Amniotic stem cell (primary cell): ENCODE data around the gene FGD5.

Experiments used
- DNase-seq: peaks from one replicate; lab custom pipeline; 2025; lab: John Stamatoyannopoulos, UW

Gene FGD5, protein sequence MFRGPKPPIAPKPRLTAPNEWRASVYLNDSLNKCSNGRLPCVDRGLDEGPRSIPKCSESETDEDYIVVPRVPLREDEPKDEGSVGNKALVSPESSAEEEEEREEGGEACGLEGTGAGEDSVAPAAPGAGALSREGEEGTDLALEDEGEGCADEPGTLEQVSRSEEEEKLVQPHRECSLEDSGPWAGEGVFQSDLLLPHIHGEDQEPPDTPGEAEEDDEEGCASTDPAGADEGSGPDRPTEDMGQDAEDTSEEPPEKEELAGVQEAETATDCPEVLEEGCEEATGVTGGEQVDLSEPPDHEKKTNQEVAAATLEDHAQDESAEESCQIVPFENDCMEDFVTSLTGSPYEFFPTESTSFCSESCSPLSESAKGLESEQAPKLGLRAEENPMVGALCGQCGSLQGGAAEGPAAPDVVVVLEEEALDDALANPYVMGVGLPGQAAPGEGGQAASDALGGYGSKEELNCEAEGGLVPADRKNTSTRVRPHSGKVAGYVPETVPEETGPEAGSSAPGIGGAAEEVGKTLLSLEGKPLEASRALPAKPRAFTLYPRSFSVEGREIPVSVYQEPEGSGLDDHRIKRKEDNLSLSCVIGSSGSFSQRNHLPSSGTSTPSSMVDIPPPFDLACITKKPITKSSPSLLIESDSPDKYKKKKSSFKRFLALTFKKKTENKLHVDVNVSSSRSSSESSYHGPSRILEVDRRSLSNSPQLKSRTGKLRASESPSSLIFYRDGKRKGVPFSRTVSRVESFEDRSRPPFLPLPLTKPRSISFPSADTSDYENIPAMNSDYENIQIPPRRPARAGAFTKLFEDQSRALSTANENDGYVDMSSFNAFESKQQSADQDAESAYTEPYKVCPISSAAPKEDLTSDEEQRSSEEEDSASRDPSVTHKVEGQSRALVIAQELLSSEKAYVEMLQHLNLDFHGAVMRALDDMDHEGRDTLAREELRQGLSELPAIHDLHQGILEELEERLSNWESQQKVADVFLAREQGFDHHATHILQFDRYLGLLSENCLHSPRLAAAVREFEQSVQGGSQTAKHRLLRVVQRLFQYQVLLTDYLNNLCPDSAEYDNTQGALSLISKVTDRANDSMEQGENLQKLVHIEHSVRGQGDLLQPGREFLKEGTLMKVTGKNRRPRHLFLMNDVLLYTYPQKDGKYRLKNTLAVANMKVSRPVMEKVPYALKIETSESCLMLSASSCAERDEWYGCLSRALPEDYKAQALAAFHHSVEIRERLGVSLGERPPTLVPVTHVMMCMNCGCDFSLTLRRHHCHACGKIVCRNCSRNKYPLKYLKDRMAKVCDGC (N-terminal part only)

DNA sequence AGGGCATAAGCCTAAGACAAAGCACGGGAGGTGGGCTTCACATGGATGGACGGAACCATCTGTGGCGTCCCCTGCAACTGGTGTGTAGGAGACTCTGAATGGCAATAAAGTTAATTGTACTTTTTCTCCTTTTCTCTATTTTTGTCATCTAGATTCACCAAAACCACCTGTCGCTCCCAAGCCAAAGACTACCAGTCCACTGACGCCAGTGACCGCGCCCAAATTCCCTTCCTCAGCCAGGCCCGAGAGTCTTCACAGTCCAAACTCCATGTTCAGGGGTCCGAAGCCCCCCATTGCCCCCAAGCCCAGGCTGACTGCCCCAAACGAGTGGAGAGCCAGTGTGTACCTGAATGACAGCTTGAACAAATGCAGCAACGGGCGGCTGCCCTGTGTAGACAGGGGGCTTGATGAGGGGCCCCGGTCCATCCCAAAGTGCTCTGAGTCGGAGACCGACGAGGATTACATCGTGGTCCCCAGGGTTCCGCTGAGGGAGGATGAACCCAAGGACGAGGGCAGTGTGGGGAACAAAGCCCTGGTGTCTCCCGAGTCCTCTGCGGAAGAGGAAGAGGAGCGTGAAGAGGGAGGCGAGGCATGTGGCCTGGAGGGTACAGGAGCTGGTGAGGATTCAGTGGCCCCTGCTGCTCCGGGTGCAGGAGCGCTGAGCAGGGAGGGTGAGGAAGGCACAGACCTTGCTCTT, at the start of gene FGD5:
TSS of gene FGD5 (plus strand) at position 159 of the 697 bp plus-strand sequence. CDS start at position 269, 110 bp downstream.
- DNase-seq: no peak

DNA sequence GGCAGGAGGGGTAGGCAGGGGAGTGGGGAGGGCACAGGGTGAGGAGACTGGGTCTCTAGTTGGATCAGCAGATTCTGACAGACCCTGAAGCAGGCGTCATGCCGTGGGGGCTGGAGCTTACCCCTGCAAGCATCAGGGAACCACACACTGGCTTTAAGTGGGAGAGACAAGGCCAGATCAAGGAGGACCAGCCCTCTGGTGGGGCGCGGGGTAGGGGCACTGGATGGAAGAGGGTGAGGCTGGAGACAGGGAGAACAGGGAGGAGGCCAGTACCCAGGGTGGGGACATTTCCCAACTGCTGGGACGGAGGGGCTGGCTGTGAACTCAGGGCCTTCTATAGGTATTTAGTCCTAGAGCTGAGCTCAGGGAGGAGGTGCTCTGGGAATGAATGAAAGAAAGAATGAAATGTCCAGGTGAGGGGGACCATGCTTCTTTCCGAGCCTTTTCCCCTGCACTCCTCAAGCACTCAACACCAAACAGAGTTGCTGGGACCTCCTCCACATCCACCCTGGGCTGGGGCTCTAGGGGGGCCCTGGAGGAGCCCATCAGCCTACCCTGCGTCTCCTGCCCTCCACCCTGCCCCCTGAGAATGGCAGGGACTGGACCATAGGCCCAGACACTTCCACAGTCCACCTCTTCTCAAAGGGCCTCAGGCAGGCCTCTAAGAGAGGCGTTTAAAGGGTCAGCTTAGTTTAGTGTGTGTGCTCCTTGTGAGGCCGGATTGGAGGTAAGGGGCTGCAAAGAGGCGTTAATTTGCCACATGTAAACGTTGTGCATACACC, 49.0 kb upstream of the FGD5 start:
- DNase-seq: no peak

DNA sequence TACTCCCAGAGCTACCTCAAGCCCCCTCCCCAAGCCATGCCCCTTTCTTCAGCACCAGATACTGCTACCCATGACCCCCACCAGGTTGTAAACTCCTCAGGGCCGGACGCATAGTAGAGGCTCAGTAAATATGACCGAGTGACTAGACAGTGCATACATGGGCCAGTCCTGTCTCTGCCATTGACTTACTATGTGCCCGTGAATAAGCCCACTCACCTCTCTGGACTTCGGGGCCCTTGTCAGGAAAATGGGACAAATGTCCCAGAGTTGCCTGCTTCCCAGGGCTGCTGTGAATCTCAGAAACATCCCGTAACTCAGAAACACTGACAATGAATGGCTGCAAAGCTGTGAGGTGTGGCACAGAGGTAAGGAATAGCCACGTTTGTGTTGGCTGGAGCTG, 48.2 kb upstream of the FGD5 start:
- DNase-seq: no peak

DNA sequence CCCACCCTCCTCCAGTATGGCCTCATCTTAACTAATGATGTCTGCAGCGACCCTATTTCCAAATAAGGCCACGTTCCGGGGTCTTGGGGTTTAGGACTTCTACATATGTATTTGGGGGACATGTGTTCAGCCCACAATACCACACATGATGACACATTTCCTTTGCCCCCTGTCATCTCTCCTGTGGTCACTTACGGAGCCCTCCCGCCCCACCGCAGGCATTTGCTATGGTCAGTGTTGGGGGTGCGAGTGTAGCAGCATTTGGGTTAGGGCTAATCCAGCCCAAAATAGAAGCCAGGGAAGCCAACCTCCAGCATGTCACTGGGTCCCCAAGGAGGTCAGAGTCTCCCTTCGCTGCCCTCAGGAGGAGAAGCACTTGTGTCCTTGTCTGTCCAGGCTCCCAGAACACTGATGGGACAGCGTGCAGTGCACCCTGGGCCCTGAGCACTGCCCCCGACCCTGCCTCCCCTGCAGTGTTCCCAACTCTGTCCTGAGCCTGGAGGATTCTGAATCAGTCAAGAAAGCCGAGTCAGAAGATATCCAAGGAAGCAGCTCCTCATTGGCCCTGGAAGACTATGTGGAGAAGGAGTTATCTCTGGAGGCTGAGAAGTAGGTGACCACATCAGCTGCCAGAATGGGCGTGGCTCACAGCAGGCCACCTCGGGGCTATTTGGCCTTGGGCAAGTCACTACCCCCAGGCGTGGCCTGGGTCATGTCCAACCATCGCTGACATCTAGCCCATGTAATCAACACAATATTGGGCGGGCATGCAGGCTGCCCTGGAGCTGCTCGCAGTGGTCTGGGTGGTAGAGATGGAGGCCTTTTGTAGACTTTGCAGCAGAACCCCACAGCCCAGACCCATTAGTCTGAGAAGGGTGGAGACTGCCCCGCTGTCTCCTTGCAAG, 46.9 kb upstream of the FGD5 start:
- no peak for DNase-seq

DNA sequence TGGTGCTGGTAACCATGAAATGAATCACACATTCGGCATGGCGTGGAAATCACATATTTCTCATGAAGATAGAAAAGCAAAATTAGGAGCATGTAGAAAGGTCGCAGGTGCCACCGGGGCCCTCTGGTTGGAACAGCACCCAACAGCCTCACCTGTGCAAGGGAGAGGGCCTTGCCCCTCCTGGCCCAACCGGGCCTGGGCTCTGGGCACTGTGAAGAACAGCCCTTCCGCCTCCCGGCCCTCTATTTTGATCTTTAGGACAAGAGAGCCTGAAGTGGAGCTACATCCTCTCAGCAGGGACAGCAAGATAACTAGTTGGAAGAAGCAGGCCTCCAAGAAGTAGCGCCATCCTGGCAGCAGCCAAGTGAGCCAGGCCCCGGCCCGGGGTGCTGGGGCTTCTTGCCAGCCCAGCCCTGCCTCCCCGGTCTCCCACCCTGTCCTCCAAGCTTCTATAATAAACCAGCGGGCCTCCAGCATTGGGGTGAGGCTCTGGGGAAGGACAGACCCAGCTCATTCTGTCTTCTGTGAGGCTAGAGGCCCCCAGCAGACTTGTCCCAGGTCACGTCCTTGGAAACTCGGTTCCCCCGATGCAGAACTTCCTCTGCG, 46.1 kb upstream of the FGD5 start:
- DNase-seq: no peak

DNA sequence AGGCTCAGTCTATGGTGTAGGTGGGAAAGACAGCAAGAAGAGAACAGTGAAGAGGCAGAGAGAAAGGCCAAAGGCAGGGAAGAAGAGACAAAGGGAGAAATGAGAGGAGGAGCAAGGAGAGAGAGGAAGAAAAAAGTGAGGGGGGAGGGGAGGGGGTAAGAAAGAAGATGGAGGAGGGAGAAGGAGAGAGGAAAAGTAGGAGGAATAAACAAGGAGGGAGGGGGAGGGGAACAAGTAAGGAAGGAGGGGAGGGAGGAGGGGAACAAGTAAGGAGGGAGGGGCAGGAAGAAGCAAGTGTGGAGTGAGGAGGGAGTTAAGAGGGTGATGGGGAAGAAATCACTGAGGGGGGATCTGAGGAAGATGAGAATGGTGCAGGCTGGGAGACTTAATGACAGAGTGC, 45.5 kb upstream of the FGD5 start:
- DNase-seq: no peak

DNA sequence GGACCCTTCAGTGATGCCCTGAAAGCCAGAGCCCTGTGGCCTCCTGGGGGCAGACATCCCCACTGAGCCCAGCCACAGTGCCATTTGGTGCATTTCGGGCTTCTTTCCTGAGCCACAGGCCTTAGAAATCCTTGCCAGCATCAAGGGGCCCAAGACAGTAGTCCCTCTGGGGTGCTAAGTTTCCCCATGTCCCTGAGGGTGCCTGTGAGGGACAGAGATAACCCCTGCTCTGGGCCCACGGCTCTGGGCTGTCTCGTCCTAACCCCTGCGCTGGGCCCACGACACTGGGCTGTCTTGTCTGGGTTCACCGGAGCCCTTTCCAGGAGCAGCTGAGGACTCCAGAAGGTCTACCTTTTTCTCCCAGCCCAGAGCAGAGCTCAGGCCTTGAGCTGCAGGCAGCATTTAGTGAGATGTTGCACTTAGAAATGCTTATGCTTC, 45.1 kb upstream of the FGD5 start:
- DNase-seq: no peak

DNA sequence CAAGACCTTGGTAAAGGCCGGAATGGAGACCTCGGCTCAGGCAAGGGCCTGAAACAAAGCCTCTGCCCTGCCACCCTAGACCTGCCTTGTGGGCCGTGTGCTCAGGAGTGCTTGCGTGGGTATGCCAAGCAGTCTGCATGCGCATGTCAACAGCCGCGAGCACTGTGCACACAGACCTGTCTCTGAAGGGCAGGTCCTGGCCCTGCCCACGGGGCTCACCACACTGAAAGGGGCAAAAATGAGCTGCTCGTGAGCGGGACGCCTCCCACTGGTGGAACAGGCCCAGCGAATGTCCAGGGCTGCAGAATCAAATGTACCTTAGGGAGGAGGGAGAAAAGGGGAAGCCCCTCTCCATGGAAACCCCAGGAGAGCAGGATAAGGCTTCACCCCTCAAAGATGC, 44.3 kb upstream of the FGD5 start:
- no peak for DNase-seq

DNA sequence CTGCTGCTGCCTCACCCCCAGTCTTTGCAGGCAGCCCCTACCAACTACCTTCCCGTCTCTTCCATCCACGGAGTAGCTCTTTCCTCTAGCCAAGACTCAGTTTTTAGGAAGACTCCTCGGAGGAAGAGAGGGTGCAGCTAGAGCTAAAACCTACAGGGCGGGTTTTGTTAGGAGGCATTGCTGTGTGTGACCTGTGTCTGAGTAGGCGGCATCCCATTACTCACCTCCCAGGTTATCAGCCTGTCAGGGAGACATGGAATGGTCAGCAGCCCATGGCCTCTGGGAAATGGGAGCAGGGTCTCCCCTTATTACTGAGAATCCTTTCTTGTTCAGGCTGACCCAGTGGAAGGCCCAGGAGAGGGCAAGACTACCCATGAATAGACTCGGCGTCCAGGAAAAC, 43.8 kb upstream of the FGD5 start:
- DNase-seq: no peak

DNA sequence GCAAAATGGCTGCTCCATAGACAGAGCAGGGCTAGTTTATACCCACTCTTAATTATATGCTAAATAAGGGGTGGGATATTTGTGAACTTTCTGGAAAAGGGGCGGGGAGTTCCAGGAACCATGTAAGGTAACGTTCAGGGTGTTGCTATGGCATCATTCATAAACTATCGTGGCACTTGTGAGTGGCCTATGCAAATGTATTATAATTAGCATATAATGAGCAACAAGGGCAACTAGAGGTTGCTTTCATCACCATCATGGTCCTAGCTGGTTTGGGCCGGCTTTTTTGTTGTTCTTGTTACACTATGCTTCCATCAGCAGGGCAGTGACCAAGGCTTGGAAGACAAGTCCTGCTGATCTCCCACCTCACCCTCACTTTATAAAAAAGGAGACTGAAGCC, 43.2 kb upstream of the FGD5 start:
- DNase-seq: no peak

DNA sequence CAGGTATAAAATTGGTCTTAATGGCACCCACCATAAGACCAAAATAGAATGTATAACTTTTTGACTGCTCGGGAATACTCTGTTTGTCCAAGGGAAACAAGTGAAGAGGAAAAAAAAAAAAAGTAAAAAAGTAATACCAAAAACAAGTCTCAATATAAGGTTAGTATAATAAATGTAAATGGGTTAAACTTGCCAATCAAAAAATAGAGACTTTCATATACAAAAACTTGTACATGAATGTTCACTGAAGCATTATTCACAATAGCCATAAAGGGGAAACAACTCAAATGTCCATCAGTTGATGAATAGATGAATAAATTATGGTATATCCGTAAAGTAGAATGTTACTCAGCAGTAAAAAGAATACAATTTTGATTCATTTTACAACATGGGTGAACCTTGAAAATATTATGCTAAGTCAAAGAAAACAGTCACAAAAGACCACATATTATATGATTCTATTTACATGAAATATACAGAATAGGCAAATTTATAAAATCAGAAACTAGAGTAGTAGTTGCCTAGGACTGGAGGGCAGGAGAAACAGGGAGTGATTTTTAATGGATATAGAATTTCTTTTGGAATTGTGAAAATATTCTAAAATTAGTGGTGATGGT, 39.6 kb upstream of the FGD5 start:
- DNase-seq: no peak

DNA sequence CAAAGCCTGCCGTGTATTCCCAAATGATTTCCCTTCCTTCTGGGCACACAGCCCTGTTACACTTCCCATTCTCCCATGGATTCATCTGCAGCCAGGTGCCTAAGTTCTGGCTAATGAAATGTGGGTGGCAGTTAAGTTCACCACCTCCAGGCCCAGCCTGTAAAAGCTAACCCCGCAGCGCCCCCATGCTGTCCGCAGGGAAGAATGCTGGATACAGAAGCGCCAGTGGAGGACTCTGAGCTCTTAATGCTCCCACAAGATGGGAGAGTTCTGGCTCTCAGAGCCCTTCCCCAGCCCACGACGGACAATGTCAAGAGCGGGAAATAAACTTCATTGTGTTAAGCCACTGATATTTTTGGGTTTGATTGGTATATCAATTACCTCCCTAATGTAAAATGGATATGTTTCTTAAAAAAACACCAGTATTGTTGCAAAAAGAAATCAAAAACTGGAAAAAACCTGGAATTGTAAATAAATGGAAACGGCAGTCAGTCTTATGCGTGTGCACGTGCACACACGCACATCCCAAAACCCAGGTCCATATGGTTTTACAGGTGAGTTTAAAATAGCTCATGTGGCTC, 37.7 kb upstream of the FGD5 start:
- no peak for DNase-seq

DNA sequence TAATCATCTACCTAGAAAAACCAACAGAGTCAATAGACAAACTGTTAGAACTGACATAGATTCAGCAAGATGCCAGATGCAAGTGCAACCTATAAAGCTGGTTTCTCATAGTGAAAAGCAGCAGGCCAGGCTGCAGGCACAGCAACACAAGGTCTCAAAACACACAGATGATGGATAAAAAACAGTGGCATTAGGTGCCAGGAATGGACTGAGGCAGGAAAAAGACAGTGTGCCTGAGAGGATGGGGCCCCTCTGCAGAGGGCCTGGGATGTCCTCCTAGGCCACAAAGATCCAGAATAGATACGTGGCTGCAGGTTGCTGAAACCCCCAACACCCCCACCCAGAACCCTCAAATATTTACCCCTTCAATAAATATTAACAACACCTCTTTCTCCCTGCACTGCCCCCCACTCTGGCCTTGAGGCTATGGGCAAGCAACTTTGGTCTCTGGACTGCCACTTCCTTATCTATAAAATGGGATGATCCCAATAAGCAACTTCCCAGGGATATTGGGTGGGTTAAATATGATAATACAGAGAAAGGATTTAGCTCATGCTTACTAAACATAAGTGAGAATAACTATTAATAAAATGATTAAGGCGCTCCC, 35.2 kb upstream of the FGD5 start:
- no peak for DNase-seq

DNA sequence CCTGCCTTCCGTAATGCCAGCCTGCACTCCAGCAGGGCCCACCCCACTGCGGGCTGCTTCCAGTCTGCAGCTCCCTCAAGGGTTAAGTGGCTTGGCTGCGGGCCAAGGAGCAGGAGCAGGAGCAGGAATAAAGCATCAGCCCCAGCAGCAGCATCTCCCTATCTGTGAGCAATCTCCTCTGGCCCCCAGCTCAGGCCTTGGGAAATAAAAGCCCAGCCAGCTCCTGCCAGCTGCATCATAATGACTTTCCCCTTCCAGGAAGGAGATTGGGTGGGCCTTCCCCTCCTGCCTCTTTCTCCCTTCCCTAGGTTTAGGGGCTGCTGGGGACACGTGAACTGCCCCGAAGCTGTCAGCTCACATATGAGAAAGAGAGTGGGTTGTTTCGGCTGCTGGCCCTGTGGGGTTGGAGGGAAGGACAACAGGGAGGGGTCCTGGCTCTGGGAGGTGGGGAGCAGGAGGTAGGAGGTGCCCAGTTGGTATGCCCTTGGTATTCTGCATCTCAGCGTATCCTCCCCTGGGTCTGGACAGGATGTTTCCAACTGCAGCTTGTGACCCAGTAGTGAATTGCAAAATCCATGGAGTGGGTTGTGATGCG, 34.6 kb upstream of the FGD5 start:
- DNase-seq: no peak

DNA sequence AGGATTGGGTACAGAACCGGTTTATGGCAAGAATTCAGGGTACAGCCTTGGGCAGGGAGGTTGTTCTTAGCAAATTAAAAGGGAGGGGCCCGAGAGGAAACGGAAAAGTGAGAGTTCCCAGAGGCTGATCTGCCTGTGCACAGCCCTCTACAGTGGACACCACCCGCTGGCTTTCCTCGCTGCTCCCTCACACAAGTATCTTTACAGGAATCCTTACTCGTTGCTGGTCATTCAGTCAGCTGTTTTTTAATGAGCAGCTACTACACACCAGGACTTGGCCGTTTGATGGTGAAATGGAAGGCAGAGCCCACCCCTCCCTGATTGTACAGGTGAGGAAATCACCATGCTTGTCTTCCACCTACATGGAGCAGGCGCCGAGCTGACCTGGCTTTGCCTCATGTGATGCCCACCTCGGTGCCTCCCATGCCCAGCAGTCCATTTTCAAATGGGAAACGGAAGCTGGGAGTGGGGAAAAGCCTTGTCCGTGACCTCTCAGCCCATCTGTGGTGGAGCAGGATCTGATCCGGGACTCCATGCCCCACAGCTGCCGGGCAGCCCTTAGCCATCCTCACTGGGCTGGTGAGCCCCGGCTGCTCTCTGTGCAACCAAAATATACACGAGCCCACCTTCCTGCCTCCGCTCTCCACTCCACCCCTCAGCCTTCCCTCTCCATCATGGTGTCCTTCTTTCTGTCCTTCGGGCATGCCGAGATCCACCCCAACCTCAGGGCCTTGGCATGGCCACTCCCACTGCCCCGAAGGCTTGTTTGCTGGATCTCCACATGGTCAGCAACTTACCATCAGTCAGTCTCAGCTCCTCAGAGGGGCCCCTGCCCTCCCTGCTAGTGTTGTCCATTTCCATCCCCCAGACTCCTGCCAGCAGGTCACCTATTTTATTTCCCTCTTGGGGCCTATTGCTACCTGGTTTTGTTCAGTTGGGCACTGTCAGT, 33.3 kb upstream of the FGD5 start:
- no peak for DNase-seq

DNA sequence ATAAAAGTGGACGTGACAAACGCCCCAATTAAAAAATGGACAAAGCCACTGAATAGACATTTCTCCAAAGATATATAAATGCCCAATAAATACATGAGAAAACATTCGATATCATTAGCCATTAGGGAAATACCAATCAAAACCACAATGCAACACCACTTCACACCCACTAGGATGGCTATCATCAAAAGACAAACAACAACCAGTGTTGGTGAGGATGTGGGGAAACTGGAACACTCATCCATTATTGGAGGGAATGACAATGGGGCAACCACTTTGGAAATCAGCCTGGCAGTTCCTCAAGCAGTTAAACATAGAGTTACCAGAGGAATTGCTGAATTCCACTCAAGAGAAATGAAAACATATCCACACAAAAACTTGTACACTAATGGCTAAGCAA, 32.4 kb upstream of the FGD5 start:
- DNase-seq: no peak

DNA sequence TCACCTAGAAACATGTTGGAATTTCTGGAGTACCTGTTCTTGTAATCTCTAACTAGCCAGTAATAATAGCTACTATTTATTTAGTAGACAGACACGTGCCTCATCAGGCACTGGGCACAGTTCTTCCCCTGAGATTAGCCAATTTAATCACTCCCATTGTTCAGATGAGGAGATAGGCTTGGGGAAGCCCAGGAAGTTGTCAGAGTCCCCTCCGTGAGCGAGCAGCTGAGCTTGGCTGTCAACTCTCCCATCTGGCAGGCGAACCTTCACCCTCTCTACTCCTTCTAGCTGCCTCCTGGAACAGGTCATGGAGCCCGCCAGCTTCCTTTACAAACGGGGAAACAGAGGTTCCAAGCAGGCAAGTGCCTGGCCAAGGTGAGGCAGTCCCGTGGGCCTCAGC, 31.1 kb upstream of the FGD5 start:
- DNase-seq: no peak
